Neuronal stem cell (in vitro differentiated cells): ENCODE data around the gene EFTUD2.

Source experiments
- DNase-seq: peaks from one replicate; pipeline ENCODE4 v3.0.0-alpha.2; 2013; ENCODE audit warnings: low spot score
- H2AFZ ChIP-seq: one replicate; pipeline ENCODE4 v1.6.1; 2013; ENCODE audit warnings: mild to moderate bottlenecking, low read length, inconsistent platforms
- H2AK5ac ChIP-seq: 2 replicates; pipeline ENCODE4 v1.6.1; 2013; ENCODE audit warnings: low read depth, mild to moderate bottlenecking, inconsistent platforms, low read length, moderate library complexity, mixed read lengths
- H2BK120ac ChIP-seq: 2 replicates; pipeline ENCODE4 v1.6.1; 2013; ENCODE audit warnings: low read depth, mild to moderate bottlenecking, inconsistent platforms, low read length, moderate library complexity, mixed read lengths
- H2BK12ac ChIP-seq: one replicate; pipeline ENCODE4 v1.6.1; 2013; ENCODE audit warnings: low read length, inconsistent platforms
- H2BK15ac ChIP-seq: 2 replicates; pipeline ENCODE4 v1.6.1; 2013; ENCODE audit warnings: mild to moderate bottlenecking, low read length, inconsistent platforms, mixed read lengths
- H2BK5ac ChIP-seq: one replicate; pipeline ENCODE4 v1.6.1; 2013; ENCODE audit warnings: inconsistent platforms, mild to moderate bottlenecking, low read length, moderate library complexity
- H3K14ac ChIP-seq: one replicate; pipeline ENCODE4 v1.6.1; 2013; ENCODE audit warnings: low read length, inconsistent platforms
- H3K18ac ChIP-seq: 2 replicates; pipeline ENCODE4 v1.6.1; 2013; ENCODE audit warnings: low read length, inconsistent platforms
- H3K23ac ChIP-seq: 2 replicates; pipeline ENCODE4 v1.6.1; 2013; ENCODE audit warnings: low read depth, mild to moderate bottlenecking, mixed read lengths, low read length, inconsistent platforms; ENCODE audit not compliant: poor library complexity
- H3K27ac ChIP-seq: replicated peaks from 3 replicates; pipeline ENCODE4 v1.5.1; 2013; ENCODE audit warnings: low read length, inconsistent platforms
- H3K27me3 ChIP-seq, 3 experiments: 2 replicates each; pipeline ENCODE4 v1.6.1; 2013; ENCODE audit warnings: low read length in 3 of 3, mild to moderate bottlenecking in 2 of 3, inconsistent platforms in 1 of 3, low read depth in 1 of 3, mixed read lengths in 1 of 3, moderate library complexity in 1 of 3; ENCODE audit not compliant: control insufficient read depth in 3 of 3, insufficient read depth in 3 of 3
- H3K36me3 ChIP-seq, 2 donors: replicated peaks in 1 of 2; 2 replicates each; pipeline ENCODE4 v1.6.1; 2013; ENCODE audit warnings: low read length in 2 of 2; ENCODE audit not compliant: control insufficient read depth in 2 of 2, insufficient read depth in 2 of 2
- H3K4ac ChIP-seq: 2 replicates; pipeline ENCODE4 v1.6.1; 2013; ENCODE audit warnings: inconsistent platforms, mild to moderate bottlenecking, low read length, moderate library complexity
- H3K4me1 ChIP-seq, 2 donors: 1 replicate in 1 of 2; 2 replicates in 1 of 2; pipeline ENCODE4 v1.6.1; 2013; ENCODE audit warnings: low read length in 2 of 2, low read depth in 1 of 2; ENCODE audit not compliant: control insufficient read depth in 2 of 2, insufficient read depth in 1 of 2
- H3K4me2 ChIP-seq: one replicate; pipeline ENCODE4 v1.6.1; 2013; ENCODE audit warnings: mild to moderate bottlenecking, low read length, inconsistent platforms; ENCODE audit not compliant: insufficient read depth, poor library complexity, severe bottlenecking
- H3K4me3 ChIP-seq, 2 donors: 2 replicates each; pipeline ENCODE4 v1.5.1; 2013; ENCODE audit warnings: low read length in 2 of 2, mild to moderate bottlenecking in 2 of 2, inconsistent platforms in 1 of 2, moderate library complexity in 1 of 2
- H3K79me1 ChIP-seq: one replicate; pipeline ENCODE4 v1.6.1; 2013; ENCODE audit warnings: low read depth, mild to moderate bottlenecking, inconsistent platforms, low read length, moderate library complexity
- H3K9ac ChIP-seq: one replicate; pipeline ENCODE4 v1.6.1; 2013; ENCODE audit warnings: mild to moderate bottlenecking, low read depth, low read length, inconsistent platforms; ENCODE audit not compliant: poor library complexity
- H3K9me3 ChIP-seq, 2 donors: replicated peaks in 1 of 2; 2 replicates each; pipeline versions ENCODE3 to v1.6.1; 2013; ENCODE audit warnings: low read length in 2 of 2, mild to moderate bottlenecking in 2 of 2, inconsistent platforms in 1 of 2, low read depth in 1 of 2, mixed read lengths in 1 of 2, moderate library complexity in 1 of 2; ENCODE audit not compliant: control insufficient read depth in 2 of 2, insufficient read depth in 1 of 2
- H4K8ac ChIP-seq: one replicate; pipeline ENCODE4 v1.6.1; 2013; ENCODE audit warnings: low read depth, mild to moderate bottlenecking, inconsistent platforms, low read length, moderate library complexity
- H4K91ac ChIP-seq: one replicate; pipeline ENCODE4 v1.6.1; 2013; ENCODE audit warnings: low read length, low read depth, mild to moderate bottlenecking, inconsistent platforms; ENCODE audit not compliant: poor library complexity
- WGBS, 2 donors: extraction: QIAGEN DNeasy Blood & Tissue Kit; methylation state at CpG; one replicate each; pipeline ENCODE4 v1.1.7; 2013; ENCODE audit warnings: missing lambda C conversion rate in 2 of 2, mixed read lengths in 1 of 2; ENCODE audit not compliant: insufficient read length in 2 of 2, insufficient replicate concordance in 1 of 2; ENCODE audit errors: extremely low coverage in 2 of 2; 5-methylcytosine and 5-hydroxymethylcytosine counted together

The EFTUD2 gene

GRCh38 chr17:44928950-44929720, 29.9 kb upstream of the EFTUD2 start:
- no peak overlapping the region for H2AFZ ChIP-seq
- H3K23ac ChIP-seq, result no peak overlapping the region
- no peak overlapping the region for H2BK12ac ChIP-seq
- no peak overlapping the region for H3K18ac ChIP-seq
- H2BK120ac ChIP-seq, result no peak overlapping the region
- H3K79me1 ChIP-seq, result peaks cover 8% of the 10 kb centered on the region
- H2BK5ac ChIP-seq, result no peak overlapping the region
- no peak overlapping the region for H3K4ac ChIP-seq
- H4K91ac ChIP-seq, result no peak overlapping the region
- H3K14ac ChIP-seq, result no peak overlapping the region
- no peak overlapping the region for H2BK15ac ChIP-seq
- H3K4me1 ChIP-seq, result no peaks in the 10 kb centered on the region
- no peak overlapping the region for H2AK5ac ChIP-seq
- peaks cover 74 to 89% of the 10 kb centered on the region in 2 donors for H3K36me3 ChIP-seq
- H3K27me3 ChIP-seq, result no peaks in the 10 kb centered on the region
- no peak overlapping the region for H3K4me2 ChIP-seq
- WGBS, 2 donors, result no CpG with 5 or more reads among the region's 7 CpGs
- no peak overlapping the region for H3K4me3 ChIP-seq
- H3K9ac ChIP-seq, result no peak overlapping the region
- H3K27ac ChIP-seq, result no peak overlapping the region
- DNase-seq, result no peak
- H4K8ac ChIP-seq, result no peak overlapping the region
- no peaks in the 10 kb centered on the region for H3K9me3 ChIP-seq

DNA sequence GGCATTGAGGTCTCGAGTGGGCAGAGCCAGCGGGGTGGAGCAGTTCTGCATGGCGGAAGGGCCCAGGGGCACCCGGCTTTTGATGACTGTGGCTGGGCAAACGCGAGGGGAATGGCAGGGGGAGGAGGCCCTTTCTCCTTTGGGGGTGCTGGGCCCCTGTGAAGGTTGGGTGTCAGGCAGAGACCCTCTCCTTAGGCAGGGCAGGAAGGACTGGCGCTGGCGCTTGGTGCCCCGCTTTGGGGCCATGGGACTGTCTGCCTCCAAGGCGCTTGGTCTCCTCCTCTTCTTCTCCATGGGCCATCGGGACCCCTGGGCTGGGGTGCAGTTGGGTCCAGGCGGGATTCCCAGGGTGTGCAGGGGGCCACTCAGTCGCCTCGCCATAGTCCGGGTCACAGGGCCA, 28.9 kb upstream of the EFTUD2 start:
- no CpG with 5 or more reads among the region's 15 CpGs for WGBS, 2 donors
- H3K36me3 ChIP-seq, result peaks cover 68 to 80% of the 10 kb centered on the region in 2 donors
- no peak overlapping the region for H3K14ac ChIP-seq

GRCh38 chr17:44927696-44928095, 28.5 kb upstream of the EFTUD2 start:
- Histone ChIP-seq H3K4ac (no peak overlapping the region), H3K4me3 (no peak overlapping the region), H2BK5ac (no peak overlapping the region), H3K36me3 (peaks cover 63 to 75% of the 10 kb centered on the region in 2 donors), H3K4me1 (peaks cover 0 to 3% of the 10 kb centered on the region in 2 donors), H3K9me3 (no peaks in the 10 kb centered on the region), H3K27ac (no peak overlapping the region), H2AK5ac (no peak overlapping the region), H4K91ac (no peak overlapping the region), H3K23ac (no peak overlapping the region), H2BK15ac (no peak overlapping the region), H2AFZ (no peak overlapping the region), H2BK120ac (no peak overlapping the region), H3K18ac (no peak overlapping the region), H3K9ac (no peak overlapping the region), H3K79me1 (peaks cover 6% of the 10 kb centered on the region), H3K14ac (no peak overlapping the region), H3K27me3 (no peaks in the 10 kb centered on the region), H3K4me2 (no peak overlapping the region), H4K8ac (no peak overlapping the region), H2BK12ac (no peak overlapping the region)
- no peak for DNase-seq
- WGBS, 2 donors, result no CpG with 5 or more reads among the region's 3 CpGs

More for the DNA sequence above, 28.9 kb upstream of the EFTUD2 start:
- no peak overlapping the region for H3K4me2 ChIP-seq
- H2BK15ac ChIP-seq, result no peak overlapping the region
- DNase-seq, result no peak
- no peak overlapping the region for H4K8ac ChIP-seq
- H2BK120ac ChIP-seq, result no peak overlapping the region
- no peak overlapping the region for H4K91ac ChIP-seq
- H3K9ac ChIP-seq, result no peak overlapping the region
- H2AK5ac ChIP-seq, result no peak overlapping the region
- no peak overlapping the region for H2BK5ac ChIP-seq
- H2BK12ac ChIP-seq, result no peak overlapping the region
- peaks cover 6% of the 10 kb centered on the region for H3K79me1 ChIP-seq
- no peak overlapping the region for H2AFZ ChIP-seq
- no peak overlapping the region for H3K27ac ChIP-seq
- H3K27me3 ChIP-seq, result no peaks in the 10 kb centered on the region
- no peak overlapping the region for H3K4me3 ChIP-seq
- no peak overlapping the region for H3K23ac ChIP-seq
- H3K4ac ChIP-seq, result no peak overlapping the region
- no peaks in the 10 kb centered on the region for H3K4me1 ChIP-seq
- no peaks in the 10 kb centered on the region for H3K9me3 ChIP-seq
- no peak overlapping the region for H3K18ac ChIP-seq

DNA sequence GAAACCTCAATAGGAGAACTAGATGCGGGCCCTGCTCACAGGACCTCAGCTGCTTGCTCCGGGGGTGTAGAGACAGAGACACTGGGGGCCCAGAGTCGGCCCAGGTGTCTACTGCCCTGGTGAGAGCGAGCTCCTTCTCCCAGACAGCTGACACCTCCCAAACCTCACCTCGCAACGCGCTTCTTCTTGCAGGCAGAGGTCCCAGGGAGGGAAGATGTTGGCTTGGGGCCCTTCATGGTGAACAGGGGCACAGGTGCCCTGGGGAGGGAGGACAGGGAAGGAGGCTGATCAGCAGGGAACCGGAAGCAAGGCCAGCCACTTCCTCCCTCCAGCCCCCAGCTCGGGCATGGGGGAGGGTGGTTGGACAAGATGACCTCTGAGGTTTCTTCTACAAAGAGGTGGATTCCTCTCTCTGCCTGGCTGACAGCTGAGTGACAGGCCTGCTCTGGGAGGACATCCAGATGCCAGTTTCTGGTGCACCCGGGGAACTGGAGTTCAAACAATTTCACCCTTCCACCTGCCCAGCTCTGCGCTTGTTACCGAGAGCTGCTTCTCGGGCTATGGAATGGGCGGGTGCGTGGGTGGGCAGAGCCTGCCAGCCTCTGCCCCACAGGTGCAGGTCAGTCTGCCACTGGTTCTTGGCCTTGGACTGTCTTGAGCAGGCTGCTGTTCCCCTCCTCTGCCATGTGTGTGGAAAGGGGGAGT, 27.7 kb upstream of the EFTUD2 start:
- H2BK12ac ChIP-seq, result no peak overlapping the region
- no peak overlapping the region for H2BK120ac ChIP-seq
- H2BK5ac ChIP-seq, result no peak overlapping the region
- H4K8ac ChIP-seq, result no peak overlapping the region
- H3K23ac ChIP-seq, result no peak overlapping the region
- H3K4me2 ChIP-seq, result no peak overlapping the region
- H4K91ac ChIP-seq, result no peak overlapping the region
- H3K4me1 ChIP-seq, result peaks cover 0 to 5% of the 10 kb centered on the region in 2 donors
- H2AFZ ChIP-seq, result no peak overlapping the region
- H3K36me3 ChIP-seq, result peaks cover 56 to 68% of the 10 kb centered on the region in 2 donors
- no peak overlapping the region for H3K4me3 ChIP-seq
- no peaks in the 10 kb centered on the region for H3K9me3 ChIP-seq
- peaks cover 4% of the 10 kb centered on the region for H3K79me1 ChIP-seq
- no peak overlapping the region for H2AK5ac ChIP-seq
- no peak overlapping the region for H3K14ac ChIP-seq
- H3K27me3 ChIP-seq, result peaks cover 0 to 5% (median 0%) of the 10 kb centered on the region in 3 experiments
- no peak overlapping the region for H2BK15ac ChIP-seq
- H3K27ac ChIP-seq, result no peak overlapping the region
- DNase-seq, result no peak
- no peak overlapping the region for H3K9ac ChIP-seq
- no CpG with 5 or more reads among the region's 15 CpGs for WGBS, 2 donors
- no peak overlapping the region for H3K18ac ChIP-seq
- H3K4ac ChIP-seq, result no peak overlapping the region
